HL-60 (cell line): ENCODE data around the gene THRB.
"Not testable (repeated sequence)": the region's sequence is repeated elsewhere in the genome, so short reads cannot be mapped to it uniquely, and the experiment has no call there.

Source experiments
- DNase-seq, 2 experiments: peaks; one replicate each; pipeline ENCODE4 v3.0.0-alpha.2; 2010 to 2020; ENCODE audit warnings: low read depth in 1 of 2, low spot score in 1 of 2
- H3K27ac ChIP-seq: fragments of 250-450 bp; sonication (Bioruptor Pico); replicated peaks from 2 replicates; pipeline ENCODE4 v1.5.1; 2020; ENCODE audit warnings: mild to moderate bottlenecking, moderate library complexity
- H3K27me3 ChIP-seq: fragments of 250-450 bp; sonication (Bioruptor Pico); 2 replicates; pipeline ENCODE4 v1.5.1; 2021; ENCODE audit warnings: mild to moderate bottlenecking, moderate library complexity; ENCODE audit not compliant: insufficient read depth, poor library complexity, severe bottlenecking
- H3K4me3 ChIP-seq: replicated peaks from 2 replicates; pipeline ENCODE4 v1.5.1; 2011; ENCODE audit warnings: mild to moderate bottlenecking, control low read depth, low read length; ENCODE audit not compliant: insufficient read depth
- CTCF ChIP-seq: IDR thresholded peaks from one replicate; pipeline ENCODE4 v1.5.1; 2011; ENCODE audit warnings: low read length, control low read depth, inconsistent platforms; ENCODE audit not compliant: insufficient read depth
- GABPA ChIP-seq: IDR thresholded peaks from 2 replicates; pipeline ENCODE4 v1.6.1; 2012; ENCODE audit warnings: low read depth
- POLR2AphosphoS5 ChIP-seq: IDR thresholded peaks from 2 replicates; pipeline ENCODE4 v1.6.1; 2012; ENCODE audit warnings: low read depth
- SPI1 ChIP-seq: IDR thresholded peaks from 2 replicates; pipeline ENCODE4 v1.6.1; 2012; ENCODE audit warnings: low read depth, mild to moderate bottlenecking, borderline replicate concordance
- TF ChIP-seq, protein P1 (sequence below): IDR thresholded peaks from 2 replicates; pipeline ENCODE4 v1.6.1; 2012; ENCODE audit warnings: low read depth; ENCODE audit not compliant: insufficient replicate concordance

Gene THRB

DNA sequence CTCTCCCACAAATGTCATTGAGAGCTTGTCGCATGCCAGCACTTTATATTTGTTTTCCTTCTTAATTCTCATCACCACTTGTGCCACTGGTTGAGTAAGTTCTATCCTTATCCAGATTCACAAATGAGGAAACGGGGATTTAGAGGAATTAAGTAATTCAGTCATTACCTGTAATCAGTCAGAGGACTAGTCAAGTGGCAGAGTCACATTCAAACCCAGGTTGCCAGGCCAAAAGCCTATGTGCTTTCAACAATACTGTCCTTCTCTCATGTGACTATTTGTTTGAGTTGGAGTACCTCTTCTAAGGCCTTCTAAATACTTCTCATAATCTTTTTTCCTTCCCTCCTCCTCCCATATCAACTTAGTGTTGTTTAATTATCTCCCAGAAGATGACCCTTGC, 76.9 kb downstream of the THRB start:
- Histone ChIP-seq H3K4me3 (no peak overlapping the region), H3K27ac (no peak overlapping the region), H3K27me3 (no peaks in the 10 kb centered on the region)
- TF ChIP-seq CTCF (no peak), POLR2AphosphoS5 (no peak)
- TF ChIP-seq, protein P1, sequence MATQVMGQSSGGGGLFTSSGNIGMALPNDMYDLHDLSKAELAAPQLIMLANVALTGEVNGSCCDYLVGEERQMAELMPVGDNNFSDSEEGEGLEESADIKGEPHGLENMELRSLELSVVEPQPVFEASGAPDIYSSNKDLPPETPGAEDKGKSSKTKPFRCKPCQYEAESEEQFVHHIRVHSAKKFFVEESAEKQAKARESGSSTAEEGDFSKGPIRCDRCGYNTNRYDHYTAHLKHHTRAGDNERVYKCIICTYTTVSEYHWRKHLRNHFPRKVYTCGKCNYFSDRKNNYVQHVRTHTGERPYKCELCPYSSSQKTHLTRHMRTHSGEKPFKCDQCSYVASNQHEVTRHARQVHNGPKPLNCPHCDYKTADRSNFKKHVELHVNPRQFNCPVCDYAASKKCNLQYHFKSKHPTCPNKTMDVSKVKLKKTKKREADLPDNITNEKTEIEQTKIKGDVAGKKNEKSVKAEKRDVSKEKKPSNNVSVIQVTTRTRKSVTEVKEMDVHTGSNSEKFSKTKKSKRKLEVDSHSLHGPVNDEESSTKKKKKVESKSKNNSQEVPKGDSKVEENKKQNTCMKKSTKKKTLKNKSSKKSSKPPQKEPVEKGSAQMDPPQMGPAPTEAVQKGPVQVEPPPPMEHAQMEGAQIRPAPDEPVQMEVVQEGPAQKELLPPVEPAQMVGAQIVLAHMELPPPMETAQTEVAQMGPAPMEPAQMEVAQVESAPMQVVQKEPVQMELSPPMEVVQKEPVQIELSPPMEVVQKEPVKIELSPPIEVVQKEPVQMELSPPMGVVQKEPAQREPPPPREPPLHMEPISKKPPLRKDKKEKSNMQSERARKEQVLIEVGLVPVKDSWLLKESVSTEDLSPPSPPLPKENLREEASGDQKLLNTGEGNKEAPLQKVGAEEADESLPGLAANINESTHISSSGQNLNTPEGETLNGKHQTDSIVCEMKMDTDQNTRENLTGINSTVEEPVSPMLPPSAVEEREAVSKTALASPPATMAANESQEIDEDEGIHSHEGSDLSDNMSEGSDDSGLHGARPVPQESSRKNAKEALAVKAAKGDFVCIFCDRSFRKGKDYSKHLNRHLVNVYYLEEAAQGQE, result no peak
- no peak for DNase-seq

- H3K27ac ChIP-seq, result no peak overlapping the region
- H3K4me3 ChIP-seq, result no peak overlapping the region
- DNase-seq, result no peak
- H3K27me3 ChIP-seq, result no peaks in the 10 kb centered on the region
- TF ChIP-seq GABPA (no peak), POLR2AphosphoS5 (no peak), CTCF (no peak), SPI1 (no peak)
- TF ChIP-seq, protein P1, result no peak
Observed at GRCh38 chr3:24416224-24416623, 78.4 kb downstream of the THRB start.

DNA sequence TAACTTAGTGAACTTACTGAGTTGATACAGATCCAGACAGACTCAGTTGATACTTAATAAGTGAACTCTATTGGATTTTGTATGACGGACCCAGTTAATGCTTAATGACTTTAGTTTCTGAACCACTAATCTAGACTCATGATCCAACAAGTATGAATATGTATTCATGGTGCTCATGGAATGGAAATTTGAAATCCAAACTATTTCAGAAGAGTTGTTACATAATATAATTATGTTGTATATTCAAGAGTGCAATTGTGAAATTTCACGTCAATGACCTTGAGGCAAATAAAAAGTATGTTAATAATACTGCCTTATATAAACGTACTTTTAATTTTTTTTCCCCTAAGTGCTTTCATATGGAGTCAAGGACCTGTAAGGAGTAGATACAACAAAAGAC, 78.8 kb downstream of the THRB start:
- no peak overlapping the region for H3K27ac ChIP-seq
- no peak overlapping the region for H3K4me3 ChIP-seq
- TF ChIP-seq SPI1 (no peak), POLR2AphosphoS5 (no peak)
- DNase-seq, result no peak
- no peaks in the 10 kb centered on the region for H3K27me3 ChIP-seq

DNA sequence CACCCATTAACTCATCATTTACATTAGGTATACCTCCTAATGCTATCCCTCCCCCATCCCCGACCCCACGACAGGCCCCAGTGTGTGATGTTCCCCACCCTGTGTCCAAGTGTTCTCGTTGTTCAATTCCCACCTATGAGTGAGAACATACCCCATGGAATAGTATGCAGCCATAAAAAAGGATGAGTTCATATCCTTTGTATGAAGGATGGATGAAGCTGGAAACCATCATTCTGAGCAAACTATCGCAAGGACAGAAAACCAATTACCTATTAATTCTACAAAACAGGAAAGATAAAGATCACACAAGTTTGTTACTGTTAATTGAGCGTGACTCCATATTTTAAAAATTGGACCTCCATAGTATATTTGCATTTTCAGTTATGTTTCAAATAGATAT, 81.0 kb downstream of the THRB start:
- H3K27ac ChIP-seq, H3K4me3 ChIP-seq, H3K27me3 ChIP-seq, DNase-seq: not testable (repeated sequence)

DNA sequence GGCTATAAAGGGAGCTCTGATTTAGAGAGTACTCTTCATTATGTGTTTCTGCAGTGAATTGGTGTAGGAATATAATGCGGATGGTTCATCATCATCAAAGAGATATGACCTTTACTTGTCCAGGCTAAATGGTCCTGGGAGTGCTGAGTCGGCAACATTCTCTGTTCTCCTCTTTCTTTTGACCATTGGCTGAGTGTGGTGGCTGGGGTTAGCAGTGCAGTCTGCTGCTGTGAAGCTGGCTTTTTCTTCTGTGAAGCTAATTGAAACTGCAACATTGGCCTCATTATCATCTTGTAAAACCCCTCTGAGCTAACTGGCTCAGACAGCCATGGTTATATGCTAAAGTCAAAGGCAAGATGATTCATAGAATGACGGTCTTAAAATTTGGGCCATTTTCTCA, 83.8 kb downstream of the THRB start:
- DNase-seq, result no peak
- TF ChIP-seq, protein P1, result no peak
- no peak for TF ChIP-seq GABPA
- no peaks in the 10 kb centered on the region for H3K27me3 ChIP-seq

More for the DNA sequence above, 83.8 kb downstream of the THRB start:
- H3K27ac ChIP-seq, result no peak overlapping the region
- no peak overlapping the region for H3K4me3 ChIP-seq
